ENCODE measurements around the gene RHOT2. TPM values are rescaled to one million over a fixed set of nuclear protein-coding genes. Genes with fewer than 3 reads are reported as not detected.

The RHOT2 gene
- total and polyA plus RNA-seq, 7 donors = 35.3 to 159 (median 52.9) TPM

- peaks cover 33 to 48% (median 39%) of the 10 kb centered on the region in 4 donors for H3K36me3 ChIP-seq
- H3K9me3 ChIP-seq = no peaks in the 10 kb centered on the region
- peaks cover 0 to 29% (median 23%) of the 10 kb centered on the region in 4 donors for H3K4me1 ChIP-seq
- 95 to 96% methylated on average over 13 of the region's 13 CpGs for WGBS, 2 donors
- no peak overlapping the region for H3K4me3 ChIP-seq
- intact Hi-C loops (cut with DNase I) = loop anchor here (10.0 kb wide), 1 partner anchor 285 kb away; the partner anchor contains the start of gene PGAP6
- DNase-seq = no peak
- no peaks in the 10 kb centered on the region for H3K27me3 ChIP-seq
- H3K27ac ChIP-seq = no peak overlapping the region
- TF ChIP-seq EP300 (IDR thresholded peaks at IDR 0.05) (no peak), POLR2AphosphoS5 (IDR thresholded peaks at IDR 0.05) (no peak)
Observed at GRCh38 chr16:669666-670065, 1.7 kb downstream of the RHOT2 start.

- no peak for TF ChIP-seq EP300 (IDR thresholded peaks at IDR 0.05)
- no peak for TF ChIP-seq CTCF (IDR thresholded peaks at IDR 0.05)
- no peak for TF ChIP-seq POLR2AphosphoS5 (IDR thresholded peaks at IDR 0.05)
- no peak for TF ChIP-seq POLR2A (IDR thresholded peaks at IDR 0.05)
- WGBS, 2 donors = 92 to 93% methylated on average over 52 of the region's 52 CpGs
- no peak overlapping the region for H3K4me3 ChIP-seq
- peaks cover 33 to 48% (median 39%) of the 10 kb centered on the region in 4 donors for H3K36me3 ChIP-seq
- H3K27me3 ChIP-seq = no peaks in the 10 kb centered on the region
- H3K9me3 ChIP-seq = no peaks in the 10 kb centered on the region
- no peak overlapping the region for H3K27ac ChIP-seq
- intact Hi-C loops (cut with DNase I) = no loop called here
- peaks cover 0 to 40% (median 32%) of the 10 kb centered on the region in 4 donors for H3K4me1 ChIP-seq
- no peak for DNase-seq
Observed at GRCh38 chr16:670485-671352, 2.8 kb downstream of the RHOT2 start.

- Histone ChIP-seq H3K27me3 (no peaks in the 10 kb centered on the region), H3K4me1 (peaks cover 0 to 47% (median 36%) of the 10 kb centered on the region in 4 donors), H3K9me3 (no peaks in the 10 kb centered on the region), H3K27ac (no peak overlapping the region), H3K4me3 (no peak overlapping the region), H3K36me3 (peaks cover 33 to 48% (median 39%) of the 10 kb centered on the region in 4 donors)
- intact Hi-C loops (cut with DNase I) = no loop called here
- DNase-seq = no peak
- 86 to 91% methylated on average over 40 of the region's 40 CpGs for WGBS, 2 donors
- no peak for TF ChIP-seq POLR2AphosphoS5 (IDR thresholded peaks at IDR 0.05)
Observed at GRCh38 chr16:671353-672131, 3.6 kb downstream of the RHOT2 start.

- H3K9me3 ChIP-seq = no peaks in the 10 kb centered on the region
- no peak for DNase-seq
- no peak overlapping the region for H3K4me3 ChIP-seq
- intact Hi-C loops (cut with DNase I) = no loop called here
- TF ChIP-seq CTCF (IDR thresholded peaks at IDR 0.05) = no peak
- no peak for TF ChIP-seq POLR2A (IDR thresholded peaks at IDR 0.05)
- no peak for TF ChIP-seq POLR2AphosphoS5 (IDR thresholded peaks at IDR 0.05)
- TF ChIP-seq EP300 (IDR thresholded peaks at IDR 0.05) = no peak
- whole genome bisulfite sequencing, 2 donors = 93 to 94% methylated on average over 19 of the region's 19 CpGs
- no peaks in the 10 kb centered on the region for H3K27me3 ChIP-seq
- peaks cover 33 to 48% (median 39%) of the 10 kb centered on the region in 4 donors for H3K36me3 ChIP-seq
- no peak overlapping the region for H3K27ac ChIP-seq
- peaks cover 0 to 42% (median 33%) of the 10 kb centered on the region in 4 donors for H3K4me1 ChIP-seq
Observed at GRCh38 chr16:672371-672770, 4.4 kb downstream of the RHOT2 start.

GRCh38 chr16:672851-673250 is 4.9 kb downstream of the RHOT2 start:
- TF ChIP-seq CTCF (IDR thresholded peaks at IDR 0.05) (no peak), EP300 (IDR thresholded peaks at IDR 0.05) (no peak), POLR2AphosphoS5 (IDR thresholded peaks at IDR 0.05) (no peak), POLR2A (IDR thresholded peaks at IDR 0.05) (no peak)
- WGBS, 2 donors = 95 to 96% methylated on average over 21 of the region's 21 CpGs
- Histone ChIP-seq H3K4me1 (peaks cover 0 to 38% (median 28%) of the 10 kb centered on the region in 4 donors), H3K4me3 (no peak overlapping the region), H3K9me3 (no peaks in the 10 kb centered on the region), H3K27me3 (no peaks in the 10 kb centered on the region), H3K36me3 (peaks cover 33 to 48% (median 39%) of the 10 kb centered on the region in 4 donors), H3K27ac (no peak overlapping the region)
- intact Hi-C loops (cut with DNase I) = no loop called here
- no peak for DNase-seq
